Tibial nerve (tissue), 3 donors: ENCODE measurements around the gene STT3A.
"Not testable (repeated sequence)": the region's sequence is repeated elsewhere in the genome, so short reads cannot be mapped to it uniquely, and the experiment has no call there.

Experiments
- CTCF ChIP-seq, 5 experiments: fragments of 200-600 bp in 3 of 5; fragments of 450-650 bp in 2 of 5; sonication (generic) in 3 of 5; IDR thresholded peaks; one replicate each; pipeline ENCODE4 v1.5.1; 2016 to 2019; ENCODE audit warnings: antibody characterized with exemption in 5 of 5, mild to moderate bottlenecking in 3 of 5, moderate library complexity in 2 of 5
- POLR2A ChIP-seq, 2 donors: fragments of 450-650 bp; IDR thresholded peaks; one replicate each; pipeline ENCODE4 v1.6.1; 2017; ENCODE audit warnings: antibody characterized with exemption in 2 of 2, mild to moderate bottlenecking in 2 of 2, moderate library complexity in 2 of 2

DNA sequence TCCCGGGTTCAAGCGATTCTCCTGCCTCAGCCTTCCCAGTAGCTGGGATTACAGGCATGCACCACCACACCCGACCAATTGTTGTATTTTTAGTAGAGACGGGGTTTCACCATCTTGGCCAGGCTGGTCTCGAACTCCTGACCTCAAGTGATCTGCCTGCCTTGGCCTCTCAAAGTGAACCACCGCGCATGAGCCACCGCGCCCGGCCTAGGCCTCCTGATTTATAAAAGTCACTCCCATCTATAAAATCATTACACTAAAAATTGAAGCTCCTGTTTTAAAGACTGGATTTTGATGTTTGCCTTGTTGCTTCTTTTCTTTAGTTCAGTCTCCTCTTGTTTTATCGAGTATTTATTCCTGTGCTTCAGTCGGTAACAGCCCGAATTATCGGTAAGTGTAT is 15.5 kb upstream of the STT3A start:
- TF ChIP-seq POLR2A, CTCF (IDR thresholded peaks at IDR 0.05): not testable (repeated sequence)
